ENCODE measurements around the gene CACNB4.

CACNB4 gene

GRCh38 chr2:152071518-152071917 lies 27.3 kb downstream of the CACNB4 start:
- TF ChIP-seq BHLHE40 (IDR thresholded peaks at IDR 0.05; ENCODE audit: borderline replicate concordance) (no peak), CTBP1 (IDR thresholded peaks at IDR 0.05; ENCODE audit: borderline replicate concordance) (no peak), ARNT (IDR thresholded peaks at IDR 0.05) (no peak), ELF4 (IDR thresholded peaks at IDR 0.05) (no peak), TARDBP (IDR thresholded peaks at IDR 0.05) (no peak), SP1 (IDR thresholded peaks at IDR 0.05) (no peak), L3MBTL2 (conservative IDR thresholded peaks at IDR 0.05) (no peak), ZNF384 (IDR thresholded peaks at IDR 0.05) (no peak), SUZ12 (IDR thresholded peaks at IDR 0.05) (no peak), LEF1 (IDR thresholded peaks at IDR 0.05; ENCODE audit: borderline replicate concordance) (no peak)
- ChIA-PET CTCF (no interaction called here), POLR2A (no interaction called here)
- DNase-seq (ENCODE audit: extremely low spot score), result no peak

GRCh38 chr2:152071092-152071491 lies 27.8 kb downstream of the CACNB4 start:
- DNase-seq (ENCODE audit: extremely low spot score), result no peak
- no peak for TF ChIP-seq FOXA1 (IDR thresholded peaks at IDR 0.05)
- TF ChIP-seq NFRKB (IDR thresholded peaks at IDR 0.05), result no peak
- TF ChIP-seq TARDBP (IDR thresholded peaks at IDR 0.05), result no peak
- TF ChIP-seq BHLHE40 (IDR thresholded peaks at IDR 0.05; ENCODE audit: borderline replicate concordance), result no peak
- no peak for TF ChIP-seq LEF1 (IDR thresholded peaks at IDR 0.05; ENCODE audit: borderline replicate concordance)
- TF ChIP-seq L3MBTL2 (conservative IDR thresholded peaks at IDR 0.05), result no peak
- TF ChIP-seq HDGF (IDR thresholded peaks at IDR 0.05; ENCODE audit: borderline replicate concordance), result no peak
- TF ChIP-seq FOXM1 (IDR thresholded peaks at IDR 0.05; ENCODE audit: borderline replicate concordance), result no peak
- TF ChIP-seq FOXK2 (IDR thresholded peaks at IDR 0.05), result no peak
- TF ChIP-seq ZNF384 (IDR thresholded peaks at IDR 0.05), result no peak
- TF ChIP-seq ARNT (IDR thresholded peaks at IDR 0.05), result no peak
- no peak for TF ChIP-seq ELF4 (IDR thresholded peaks at IDR 0.05)
- TF ChIP-seq, protein P1, sequence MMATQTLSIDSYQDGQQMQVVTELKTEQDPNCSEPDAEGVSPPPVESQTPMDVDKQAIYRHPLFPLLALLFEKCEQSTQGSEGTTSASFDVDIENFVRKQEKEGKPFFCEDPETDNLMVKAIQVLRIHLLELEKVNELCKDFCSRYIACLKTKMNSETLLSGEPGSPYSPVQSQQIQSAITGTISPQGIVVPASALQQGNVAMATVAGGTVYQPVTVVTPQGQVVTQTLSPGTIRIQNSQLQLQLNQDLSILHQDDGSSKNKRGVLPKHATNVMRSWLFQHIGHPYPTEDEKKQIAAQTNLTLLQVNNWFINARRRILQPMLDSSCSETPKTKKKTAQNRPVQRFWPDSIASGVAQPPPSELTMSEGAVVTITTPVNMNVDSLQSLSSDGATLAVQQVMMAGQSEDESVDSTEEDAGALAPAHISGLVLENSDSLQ (IDR thresholded peaks at IDR 0.05), result no peak
- CTCF ChIA-PET, result no interaction called here
- POLR2A ChIA-PET, result no interaction called here

GRCh38 chr2:152068226-152068625 lies 30.6 kb downstream of the CACNB4 start:
- no peak for TF ChIP-seq LEF1 (IDR thresholded peaks at IDR 0.05; ENCODE audit: borderline replicate concordance)
- TF ChIP-seq SP1 (IDR thresholded peaks at IDR 0.05), result no peak
- no peak for TF ChIP-seq ELF4 (IDR thresholded peaks at IDR 0.05)
- TF ChIP-seq FOXK2 (IDR thresholded peaks at IDR 0.05), result no peak
- no peak for TF ChIP-seq BHLHE40 (IDR thresholded peaks at IDR 0.05; ENCODE audit: borderline replicate concordance)
- DNase-seq (ENCODE audit: extremely low spot score), result no peak
- CTCF ChIA-PET, result no interaction called here
- POLR2A ChIA-PET, result no interaction called here

DNA sequence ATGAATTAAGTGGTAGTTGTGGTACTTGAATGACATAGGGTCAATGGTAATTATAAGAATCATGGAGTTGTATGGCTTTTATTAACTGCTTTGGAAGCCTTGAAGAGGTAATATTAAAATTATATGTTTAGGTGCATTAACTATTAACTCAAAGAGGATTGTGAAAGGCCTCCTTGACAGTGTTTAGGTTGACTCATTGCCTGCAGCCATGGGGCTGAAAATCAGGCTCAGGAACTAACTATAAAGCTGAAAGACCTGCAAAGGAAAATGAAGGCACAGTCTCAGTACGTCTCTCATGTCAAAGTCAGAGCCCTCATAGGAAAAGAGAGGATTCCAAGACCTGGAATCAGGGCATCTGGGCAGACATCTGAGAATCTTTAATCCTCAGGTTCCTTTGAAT lies 31.0 kb downstream of the CACNB4 start:
- no peak for DNase-seq (ENCODE audit: extremely low spot score)
- CTCF ChIA-PET, result no interaction called here
- POLR2A ChIA-PET, result no interaction called here
- TF ChIP-seq TARDBP (IDR thresholded peaks at IDR 0.05) (no peak), CTBP1 (IDR thresholded peaks at IDR 0.05; ENCODE audit: borderline replicate concordance) (no peak), SUZ12 (IDR thresholded peaks at IDR 0.05) (no peak), NFRKB (IDR thresholded peaks at IDR 0.05) (no peak), LEF1 (IDR thresholded peaks at IDR 0.05; ENCODE audit: borderline replicate concordance) (no peak), FOXA1 (IDR thresholded peaks at IDR 0.05) (no peak), ZNF384 (IDR thresholded peaks at IDR 0.05) (no peak), FOXK2 (IDR thresholded peaks at IDR 0.05) (no peak), HDGF (IDR thresholded peaks at IDR 0.05; ENCODE audit: borderline replicate concordance) (no peak), FOXM1 (IDR thresholded peaks at IDR 0.05; ENCODE audit: borderline replicate concordance) (no peak)
- TF ChIP-seq, protein P1 (IDR thresholded peaks at IDR 0.05), result no peak

GRCh38 chr2:152065945-152066344 lies 32.9 kb downstream of the CACNB4 start:
- ChIA-PET CTCF (no interaction called here), POLR2A (no interaction called here)
- no peak for DNase-seq (ENCODE audit: extremely low spot score)
- TF ChIP-seq, protein P1 (IDR thresholded peaks at IDR 0.05), result no peak
- TF ChIP-seq ARNT (IDR thresholded peaks at IDR 0.05) (no peak), NFRKB (IDR thresholded peaks at IDR 0.05) (no peak), TARDBP (IDR thresholded peaks at IDR 0.05) (no peak), ELF4 (IDR thresholded peaks at IDR 0.05) (no peak), FOXA1 (IDR thresholded peaks at IDR 0.05) (no peak), ZNF384 (IDR thresholded peaks at IDR 0.05) (no peak), SUZ12 (IDR thresholded peaks at IDR 0.05) (no peak), HDGF (IDR thresholded peaks at IDR 0.05; ENCODE audit: borderline replicate concordance) (no peak), BHLHE40 (IDR thresholded peaks at IDR 0.05; ENCODE audit: borderline replicate concordance) (no peak), FOXK2 (IDR thresholded peaks at IDR 0.05) (no peak), SP1 (IDR thresholded peaks at IDR 0.05) (no peak), LEF1 (IDR thresholded peaks at IDR 0.05; ENCODE audit: borderline replicate concordance) (no peak), L3MBTL2 (conservative IDR thresholded peaks at IDR 0.05) (no peak), FOXM1 (IDR thresholded peaks at IDR 0.05; ENCODE audit: borderline replicate concordance) (no peak)

GRCh38 chr2:152064001-152064400 lies 34.8 kb downstream of the CACNB4 start:
- TF ChIP-seq FOXM1 (IDR thresholded peaks at IDR 0.05; ENCODE audit: borderline replicate concordance), result no peak
- TF ChIP-seq FOXA1 (IDR thresholded peaks at IDR 0.05), result no peak
- TF ChIP-seq TARDBP (IDR thresholded peaks at IDR 0.05), result no peak
- TF ChIP-seq LEF1 (IDR thresholded peaks at IDR 0.05; ENCODE audit: borderline replicate concordance), result no peak
- TF ChIP-seq ARNT (IDR thresholded peaks at IDR 0.05), result no peak
- no peak for TF ChIP-seq ZNF384 (IDR thresholded peaks at IDR 0.05)
- TF ChIP-seq L3MBTL2 (conservative IDR thresholded peaks at IDR 0.05), result no peak
- no peak for TF ChIP-seq NFRKB (IDR thresholded peaks at IDR 0.05)
- no peak for TF ChIP-seq FOXK2 (IDR thresholded peaks at IDR 0.05)
- TF ChIP-seq BHLHE40 (IDR thresholded peaks at IDR 0.05; ENCODE audit: borderline replicate concordance), result no peak
- no peak for TF ChIP-seq ELF4 (IDR thresholded peaks at IDR 0.05)
- CTCF ChIA-PET, result no interaction called here
- POLR2A ChIA-PET, result no interaction called here
- DNase-seq (ENCODE audit: extremely low spot score), result no peak

All from HEK293T (cell line).